ENCODE results near the gene CD69.

- no peak for TF ChIP-seq CTCF (conservative IDR thresholded peaks at IDR 0.05 in 1 of 2, IDR thresholded peaks at IDR 0.05 in 1 of 2; ENCODE audit: extremely low read depth in 1 of 2, insufficient read depth in 1 of 2, low read depth in 1 of 2, low read length in 2 of 2)
- no peak for TF ChIP-seq EZH2 (IDR thresholded peaks at IDR 0.05; ENCODE audit: borderline replicate concordance, low read length)
These were observed 45.2 kb upstream of the CD69 start for GRCh38 chr12:9805883-9806282.
